HG03135 (cell line): ENCODE measurements around the gene ZNF805.
"Not testable (repeated sequence)": the region's sequence is repeated elsewhere in the genome, so short reads cannot be mapped to it uniquely, and the experiment has no call there.

Experiments used
- ATAC-seq: cut with Tn5 transposase; IDR thresholded peaks from one replicate; pipeline ENCODE4 v1.9.1; 2021; ENCODE audit warnings: mild to moderate bottlenecking, moderate library complexity; ENCODE audit not compliant: unreplicated experiment

Gene ZNF805

GRCh38 chr19:57240311-57241090, at the start of gene ZNF805:
Gene ZNF805 (plus strand): TSS chr19:57240632. CDS start chr19:57240892, 260 bp downstream.
- peak; percentile 93 for ATAC-seq

- peak; percentile 98 for ATAC-seq
These were observed 49.0 kb upstream of the ZNF805 start, which contains the start of gene ZNF264 for GRCh38 chr19:57191141-57192076. Gene ZNF264 (plus strand): TSS chr19:57191500. CDS start chr19:57191914, 414 bp downstream.

DNA sequence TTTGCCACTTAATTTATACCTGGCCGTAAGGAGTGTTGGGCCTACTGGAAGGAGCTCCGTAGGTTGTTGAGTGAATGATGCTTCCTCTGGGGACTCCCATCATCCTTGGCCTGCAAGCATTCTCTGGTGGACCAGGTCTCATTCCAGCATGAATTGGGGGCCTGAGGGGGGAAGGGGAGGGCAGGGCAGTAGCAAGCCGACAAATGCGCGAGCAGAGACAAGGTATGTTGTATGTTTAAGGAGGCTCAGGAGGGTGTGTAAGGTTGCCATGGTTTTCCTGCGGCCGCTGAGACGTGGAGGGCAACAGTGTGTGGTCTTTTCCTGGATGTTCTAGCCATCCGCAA, 48.4 kb upstream of the ZNF805 start:
- no peak for ATAC-seq

GRCh38 chr19:57192993-57193392, 47.4 kb upstream of the ZNF805 start:
- no peak for ATAC-seq

DNA sequence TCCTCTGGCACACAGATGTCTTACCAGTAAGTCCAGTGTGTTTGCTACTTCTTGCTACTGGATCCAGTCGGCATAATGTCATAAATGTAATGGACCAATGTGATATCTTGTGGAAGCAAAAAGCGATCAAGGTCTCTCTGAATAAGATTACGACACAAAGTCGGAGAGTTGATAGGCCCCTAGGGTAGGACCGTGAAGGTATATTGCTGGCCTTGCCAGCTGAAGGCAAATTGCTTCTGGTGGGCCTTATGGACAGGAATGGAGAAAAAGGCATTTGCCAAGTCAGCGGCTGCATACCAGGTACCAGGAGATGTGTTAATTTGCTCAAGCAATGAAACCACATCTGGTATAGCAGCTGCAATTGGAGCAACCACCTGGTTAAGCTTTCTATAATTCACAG, 42.6 kb upstream of the ZNF805 start:
- not testable (repeated sequence) for ATAC-seq

- ATAC-seq, result no peak
These were observed 38.3 kb upstream of the ZNF805 start for GRCh38 chr19:57202160-57202559.

DNA sequence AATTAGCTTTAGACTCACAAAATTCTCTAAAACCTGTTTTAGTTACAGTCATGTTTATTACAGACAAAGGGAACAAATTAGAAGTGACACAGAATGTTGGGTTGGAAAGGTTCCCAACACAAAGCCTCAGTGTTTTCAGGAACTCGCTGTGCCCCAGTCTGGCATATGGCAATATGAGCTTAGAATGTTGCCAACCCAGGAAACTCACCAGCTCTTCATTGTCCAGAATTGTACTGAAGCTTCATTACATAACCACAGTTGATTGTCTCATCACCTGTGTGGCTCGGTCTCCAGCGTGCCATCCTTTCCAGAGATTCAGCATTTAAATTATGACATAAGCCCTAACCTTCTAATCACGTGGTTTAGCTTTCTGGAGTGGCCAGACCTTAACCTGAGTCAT, 30.1 kb upstream of the ZNF805 start:
- no peak for ATAC-seq

GRCh38 chr19:57212109-57212508, 28.3 kb upstream of the ZNF805 start:
- no peak for ATAC-seq

DNA sequence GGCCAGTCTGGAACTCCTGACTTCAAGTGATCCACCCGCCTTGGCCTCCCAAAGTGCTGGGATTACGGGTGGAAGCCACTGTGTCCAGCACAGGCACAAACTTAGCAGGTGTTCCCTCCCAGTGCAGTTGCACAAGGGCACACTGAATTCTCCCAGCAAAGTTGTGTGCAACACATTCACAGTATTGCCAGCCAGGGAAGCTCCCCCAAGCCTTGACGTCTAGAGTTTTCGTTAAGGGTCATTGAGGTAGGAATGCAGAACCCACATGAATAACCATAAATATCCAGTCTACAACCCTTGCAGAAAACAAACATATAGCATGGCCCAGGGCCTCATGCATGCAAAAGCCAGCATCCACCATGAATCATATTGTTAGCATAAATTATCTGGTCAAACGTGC, 12.9 kb upstream of the ZNF805 start:
- no peak for ATAC-seq

- ATAC-seq, result no peak
These were observed 8.7 kb upstream of the ZNF805 start for GRCh38 chr19:57231686-57232085.

DNA sequence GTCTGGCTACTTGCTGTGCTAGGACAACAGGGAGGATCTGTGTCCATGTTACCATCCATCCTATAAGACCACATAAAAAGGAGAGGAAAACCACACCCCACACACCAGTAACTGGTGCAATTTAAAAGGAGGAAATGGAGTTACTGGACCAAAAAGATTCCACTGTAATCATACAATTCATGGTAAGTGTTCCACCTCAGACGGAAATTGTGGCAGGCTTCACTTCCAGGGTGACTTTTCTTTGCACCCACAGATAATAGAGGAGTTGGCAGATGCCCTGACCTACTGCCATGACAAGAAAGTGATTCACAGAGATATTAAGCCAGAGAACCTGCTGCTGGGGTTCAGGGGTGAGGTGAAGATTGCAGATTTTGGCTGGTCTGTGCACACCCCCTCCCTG, 7.2 kb upstream of the ZNF805 start:
- ATAC-seq, result no peak

DNA sequence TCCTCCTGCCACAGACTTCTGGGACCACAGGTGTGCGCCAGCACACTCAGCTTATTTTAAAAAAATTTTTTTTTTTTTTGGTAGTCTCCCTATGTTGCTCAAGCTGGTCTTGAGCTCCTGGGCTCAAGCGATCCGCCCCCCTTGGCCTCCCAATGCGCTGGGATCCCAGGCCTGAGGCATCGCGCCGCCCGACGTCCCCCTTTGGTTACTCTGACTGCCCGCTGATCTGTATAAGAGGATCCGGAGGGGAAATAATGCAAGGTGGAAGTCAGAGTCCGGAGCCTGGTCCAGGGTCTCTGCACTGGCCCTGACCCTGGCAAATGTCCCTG, 486 bp upstream of the ZNF805 start:
- ATAC-seq, result peak; percentile 29

GRCh38 chr19:57241176-57241575, 744 bp downstream of the ZNF805 start:
- ATAC-seq, result no peak

GRCh38 chr19:57242821-57243220, 2.4 kb downstream of the ZNF805 start:
- no peak for ATAC-seq

DNA sequence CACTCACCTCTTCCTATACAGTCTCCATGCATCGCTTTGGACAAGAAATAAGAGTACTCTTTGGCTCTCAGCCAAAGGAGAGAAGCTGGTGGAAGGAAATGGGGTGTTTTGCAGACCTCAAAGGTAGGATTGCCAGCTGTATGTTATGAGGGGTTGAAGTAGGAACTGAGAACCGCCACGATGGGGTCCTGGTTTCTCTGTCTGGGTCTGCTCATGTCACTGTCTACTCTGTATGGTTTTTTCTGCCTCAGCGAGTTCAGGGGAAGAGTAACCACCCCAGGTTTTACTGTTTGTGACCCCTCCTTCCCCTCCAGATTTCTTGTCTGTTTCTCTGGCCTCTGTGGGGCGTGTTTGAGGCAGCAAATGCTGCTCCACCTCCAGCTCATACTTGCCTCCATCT, 4.1 kb downstream of the ZNF805 start:
- ATAC-seq, result no peak

- no peak for ATAC-seq
These were observed 4.6 kb downstream of the ZNF805 start for GRCh38 chr19:57245066-57245465.

- ATAC-seq, result no peak
These were observed 5.5 kb downstream of the ZNF805 start for GRCh38 chr19:57245959-57246358.

DNA sequence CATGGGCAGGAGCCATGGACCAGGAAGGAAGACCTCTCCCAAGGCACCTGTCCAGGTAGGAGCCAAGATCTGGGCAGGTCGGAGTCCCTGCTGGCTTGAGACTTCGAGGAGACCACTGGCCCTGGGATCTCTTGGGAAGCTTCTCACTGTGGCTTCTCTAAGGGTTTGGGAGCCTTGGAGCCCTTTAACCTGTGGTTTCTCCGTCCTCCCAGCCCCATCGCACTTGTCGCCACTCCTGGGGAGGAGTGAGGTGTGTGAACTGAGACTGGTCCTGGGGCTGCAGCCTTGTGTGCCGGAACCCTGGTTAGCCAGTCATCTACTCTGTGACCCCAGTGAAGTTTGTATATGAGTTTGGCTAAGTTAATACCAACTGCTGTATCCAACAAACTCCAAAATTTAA, 8.2 kb downstream of the ZNF805 start:
- ATAC-seq, result no peak

GRCh38 chr19:57249329-57249728, 8.9 kb downstream of the ZNF805 start:
- ATAC-seq, result no peak

GRCh38 chr19:57253767-57254166, 13.3 kb downstream of the ZNF805 start:
- not testable (repeated sequence) for ATAC-seq

DNA sequence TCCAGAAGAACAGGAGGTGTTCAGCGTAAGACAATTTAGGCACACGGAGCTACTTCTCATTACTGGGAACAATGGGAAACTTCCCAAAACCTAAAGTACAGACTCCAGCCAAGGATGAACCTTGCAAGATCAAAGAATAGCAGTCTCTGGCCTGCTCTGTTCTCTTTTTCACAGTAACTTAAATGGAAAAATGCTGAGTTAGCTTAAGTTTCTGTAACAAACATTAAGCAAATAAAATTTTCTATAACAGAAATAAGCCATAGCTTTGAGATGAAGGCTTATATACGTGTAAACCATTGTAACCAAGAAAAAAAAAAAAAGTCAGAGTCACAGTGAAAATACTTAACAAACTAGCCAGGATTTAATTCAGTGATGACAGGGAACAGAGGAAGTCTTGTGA, 21.6 kb downstream of the ZNF805 start:
- no peak for ATAC-seq

DNA sequence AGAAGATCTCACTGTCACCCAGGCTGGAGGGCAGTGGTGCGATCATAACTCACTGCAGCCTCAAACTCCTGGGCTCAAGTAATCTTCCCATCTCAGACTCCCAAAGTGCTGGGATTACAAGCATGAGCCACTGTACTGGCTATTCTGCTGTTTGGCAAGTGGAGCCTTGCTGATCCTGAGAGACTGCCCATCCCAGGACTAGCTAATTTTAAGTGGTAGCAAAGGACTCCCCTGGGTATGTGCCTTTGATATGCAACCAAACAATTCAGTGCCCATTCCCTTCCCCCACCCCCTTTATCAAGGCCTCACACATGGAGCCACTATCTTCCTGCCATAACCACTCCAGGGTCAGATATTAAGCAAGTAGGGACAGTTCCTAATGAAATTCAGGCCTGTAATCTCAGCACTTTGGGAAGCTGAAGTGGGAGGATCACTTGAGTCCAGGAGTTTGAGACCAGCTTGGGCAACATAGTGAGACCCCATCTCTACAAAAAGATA, 22.9 kb downstream of the ZNF805 start:
- ATAC-seq, result no peak
